Glomerular endothelial cell (primary cell): ENCODE data around the gene RAB43. TPM values are rescaled to one million over a fixed set of nuclear protein-coding genes. Genes with fewer than 3 reads are reported as not detected.

Experiments used
- DNase-seq: peaks from one replicate; pipeline ENCODE4 v3.0.0-alpha.2; 2011; ENCODE audit warnings: low read depth, low spot score; ENCODE audit errors: extremely low read depth
- total RNA-seq: library from RNA; depleted of rRNA; stranded (reverse); fragments of >200 nt; gene quantifications from 2 replicates; pipeline ENCODE4 v1.2.3, GENCODE V29; 2015

The RAB43 gene
- total RNA-seq, 1 donor from 2014 or later = 35.8 TPM

GRCh38 chr3:129061888-129062834 is 59.4 kb downstream of the RAB43 start:
- no peak for DNase-seq

- DNase-seq = no peak
Measured at GRCh38 chr3:129061023-129061887, 60.3 kb downstream of the RAB43 start.

GRCh38 chr3:129060276-129061022 is 61.2 kb downstream of the RAB43 start, which contains the start of gene GP9:
Gene GP9, plus strand, starts transcription at chr3:129060779. Its CDS starts 961 bp downstream, at chr3:129061740.
- DNase-seq = no peak

GRCh38 chr3:129059311-129059958 is 62.2 kb downstream of the RAB43 start:
- DNase-seq = no peak

GRCh38 chr3:129058441-129059200 is 63.0 kb downstream of the RAB43 start:
- no peak for DNase-seq

GRCh38 chr3:129057249-129057648 is 64.4 kb downstream of the RAB43 start:
- DNase-seq = no peak

GRCh38 chr3:129056451-129057173 is 65.0 kb downstream of the RAB43 start:
- DNase-seq = no peak

- no peak for DNase-seq
Measured at GRCh38 chr3:129054605-129055104, 66.9 kb downstream of the RAB43 start.

- no peak for DNase-seq
Measured at GRCh38 chr3:129052675-129053074, 68.9 kb downstream of the RAB43 start.

GRCh38 chr3:129051871-129052340 is 69.7 kb downstream of the RAB43 start:
- DNase-seq = no peak

GRCh38 chr3:129050556-129051295 is 70.9 kb downstream of the RAB43 start:
- DNase-seq = no peak

GRCh38 chr3:129047553-129047839 is 74.1 kb downstream of the RAB43 start:
- no peak for DNase-seq

- DNase-seq = no peak
Measured at GRCh38 chr3:129046732-129047552, 74.7 kb downstream of the RAB43 start.

- no peak for DNase-seq
Measured at GRCh38 chr3:129046037-129046731, 75.4 kb downstream of the RAB43 start.

- no peak for DNase-seq
Measured at GRCh38 chr3:129045675-129046036, 75.9 kb downstream of the RAB43 start.

GRCh38 chr3:129040579-129041300 is 80.9 kb downstream of the RAB43 start:
- no peak for DNase-seq
